HG03139 (cell line): ENCODE measurements around the gene EIF1.
"Not testable (repeated sequence)": the region's sequence is repeated elsewhere in the genome, so short reads cannot be mapped to it uniquely, and the experiment has no call there.

ENCODE experiments used
- ATAC-seq: cut with Tn5 transposase; IDR thresholded peaks from one replicate; pipeline ENCODE4 v1.9.1; 2021; ENCODE audit not compliant: unreplicated experiment

EIF1 gene

DNA sequence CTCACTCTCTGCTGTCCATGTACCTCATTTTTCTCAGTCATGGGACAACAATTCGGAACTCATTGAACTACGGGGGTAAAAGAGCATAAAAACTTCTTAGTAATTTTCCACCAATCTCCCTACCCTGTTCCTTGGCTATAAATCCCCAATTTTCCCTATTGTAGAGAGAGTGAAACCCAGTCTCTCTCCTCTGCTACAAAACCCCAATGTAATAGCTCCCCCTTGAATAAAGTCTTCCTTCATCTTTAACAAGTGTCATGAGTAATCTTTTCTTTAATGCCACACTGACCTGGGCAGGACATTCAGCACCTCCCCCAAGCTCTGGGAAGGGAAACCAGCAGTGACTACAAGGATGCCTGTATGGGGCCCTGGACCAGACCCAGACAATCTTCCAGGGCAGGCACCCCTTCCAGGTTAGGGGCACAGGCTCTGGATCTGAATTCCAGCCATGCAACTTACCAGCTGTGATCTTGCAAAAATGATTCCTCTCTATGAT, 10.2 kb upstream of the EIF1 start:
- ATAC-seq, result no peak

DNA sequence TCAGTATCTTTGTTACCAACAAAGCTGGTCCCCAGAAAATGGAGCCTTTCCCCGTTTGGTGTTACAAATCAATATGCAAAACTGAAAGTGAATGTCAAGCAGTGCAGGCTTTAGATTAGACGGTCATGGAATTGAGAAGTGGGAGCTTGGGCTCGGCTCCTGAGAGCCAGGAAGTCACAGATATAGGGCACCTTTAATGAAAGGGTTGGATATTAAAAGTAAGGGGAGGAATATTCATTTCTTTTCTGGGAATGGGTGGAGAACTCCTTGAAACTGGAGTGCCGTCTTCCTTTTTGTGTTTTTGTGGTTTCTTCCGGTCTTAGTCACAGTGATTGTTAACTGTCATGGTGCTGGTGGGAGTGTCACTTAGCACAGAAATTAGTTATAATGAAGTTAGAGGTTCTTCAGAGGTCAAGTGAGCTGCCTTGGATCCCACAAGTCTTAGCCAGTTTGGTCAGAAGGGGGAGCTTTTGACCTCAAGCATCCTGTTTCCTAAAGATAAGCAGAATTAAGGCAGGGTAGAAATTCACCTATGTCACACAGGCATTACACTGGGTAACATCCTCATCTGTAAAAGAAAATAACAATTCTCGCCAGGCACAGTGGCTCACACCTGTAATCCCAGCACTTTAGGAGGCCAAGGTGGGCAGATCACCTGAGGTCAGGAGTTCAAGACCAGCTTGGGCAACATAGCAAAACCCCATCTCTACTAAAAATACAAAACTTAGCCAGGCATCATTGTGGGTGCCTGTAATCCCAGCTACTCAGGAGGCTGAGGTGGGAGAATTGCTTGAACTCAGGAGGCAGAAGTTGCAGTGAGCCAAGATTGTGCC, 9.6 kb upstream of the EIF1 start:
- ATAC-seq, result no peak

GRCh38 chr17:41679740-41680425, 8.8 kb upstream of the EIF1 start:
- ATAC-seq, result no peak

DNA sequence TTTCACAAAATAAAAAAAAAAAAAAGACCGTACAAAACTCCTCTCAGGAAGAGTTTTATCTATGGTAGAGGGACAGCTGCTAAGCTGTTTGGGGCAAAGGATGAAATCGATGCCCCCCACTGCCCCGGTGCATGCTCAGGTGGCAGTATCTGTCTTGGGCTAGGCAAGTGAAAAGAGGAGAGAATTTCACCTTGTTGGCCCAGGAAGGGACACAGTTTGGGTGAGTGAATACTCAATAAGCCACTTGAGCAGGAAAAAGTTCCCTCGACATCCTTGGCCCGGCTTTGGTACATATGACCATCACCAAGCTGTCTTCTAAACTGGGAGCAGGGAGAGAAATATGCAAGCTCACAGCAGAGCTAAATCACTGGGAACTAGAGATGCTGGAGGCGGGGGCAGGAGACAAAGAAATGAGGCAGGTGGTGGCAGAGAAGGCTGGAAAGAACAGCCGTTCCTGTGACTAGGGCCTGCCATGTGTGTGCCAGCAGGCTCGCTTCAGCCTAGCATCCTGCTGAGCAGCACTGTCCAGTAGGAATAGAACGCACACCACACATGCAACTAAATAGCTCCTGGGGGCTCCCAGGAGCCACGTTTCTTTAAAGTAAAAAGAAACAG, 8.2 kb upstream of the EIF1 start:
- no peak for ATAC-seq

GRCh38 chr17:41681776-41682175, 6.9 kb upstream of the EIF1 start:
- no peak for ATAC-seq

GRCh38 chr17:41682631-41683030, 6.1 kb upstream of the EIF1 start:
- ATAC-seq, result no peak

DNA sequence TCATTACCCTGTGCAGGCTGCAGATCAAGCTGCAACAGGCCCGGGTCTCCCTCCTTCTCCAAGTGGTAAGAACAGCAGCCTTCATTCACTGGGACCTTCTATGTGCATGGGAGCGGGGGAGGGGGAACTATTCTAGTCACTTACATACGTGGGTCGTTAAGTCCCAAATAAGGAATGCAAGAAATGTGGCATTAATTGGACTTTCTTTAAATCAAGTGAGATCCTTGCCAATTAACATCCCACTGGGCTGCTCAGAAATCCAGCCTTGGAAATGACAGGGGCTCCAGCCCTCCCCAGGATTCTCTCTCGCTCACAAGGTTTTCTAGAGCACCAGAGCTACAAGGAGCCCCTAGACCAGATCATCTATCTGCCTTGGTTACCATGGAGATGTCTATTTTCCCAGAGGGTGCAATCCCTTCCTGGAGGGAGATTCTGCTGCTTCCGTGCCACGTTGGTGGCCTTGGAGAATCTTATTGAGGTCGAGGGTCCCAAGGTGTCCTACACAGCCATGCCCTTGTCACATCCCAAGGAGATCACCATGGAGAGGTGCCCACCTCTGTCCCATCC, 5.2 kb upstream of the EIF1 start:
- no peak for ATAC-seq

DNA sequence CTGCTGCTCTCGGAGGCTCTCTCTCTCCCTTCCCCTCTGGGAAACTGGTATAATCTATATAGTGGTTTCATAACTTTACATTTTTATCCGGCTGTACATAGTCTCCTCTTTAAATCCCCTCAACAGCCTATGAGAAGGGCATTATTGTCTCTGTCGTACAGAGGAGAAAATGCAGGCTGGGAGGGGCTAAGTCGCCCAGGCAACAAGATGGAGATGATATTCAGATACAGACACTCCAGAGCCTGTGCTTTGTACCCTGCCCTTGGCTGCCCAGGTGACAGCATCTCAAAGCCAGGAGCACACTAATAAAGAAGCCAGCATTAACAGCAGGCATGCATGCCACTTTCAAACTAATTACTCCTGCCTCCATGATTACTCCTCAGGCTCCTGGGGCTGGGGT, 4.7 kb upstream of the EIF1 start:
- no peak for ATAC-seq

GRCh38 chr17:41685753-41686152, 2.9 kb upstream of the EIF1 start:
- ATAC-seq, result not testable (repeated sequence)

GRCh38 chr17:41686281-41686680, 2.4 kb upstream of the EIF1 start:
- ATAC-seq, result no peak

GRCh38 chr17:41687828-41688640, 651 bp upstream of the EIF1 start:
- no peak for ATAC-seq

GRCh38 chr17:41689497-41690299, 1.0 kb downstream of the EIF1 start:
- no peak for ATAC-seq

GRCh38 chr17:41690497-41690896, 1.8 kb downstream of the EIF1 start:
- ATAC-seq, result no peak

- ATAC-seq, result no peak
These were observed 2.5 kb downstream of the EIF1 start for GRCh38 chr17:41691031-41691777.

DNA sequence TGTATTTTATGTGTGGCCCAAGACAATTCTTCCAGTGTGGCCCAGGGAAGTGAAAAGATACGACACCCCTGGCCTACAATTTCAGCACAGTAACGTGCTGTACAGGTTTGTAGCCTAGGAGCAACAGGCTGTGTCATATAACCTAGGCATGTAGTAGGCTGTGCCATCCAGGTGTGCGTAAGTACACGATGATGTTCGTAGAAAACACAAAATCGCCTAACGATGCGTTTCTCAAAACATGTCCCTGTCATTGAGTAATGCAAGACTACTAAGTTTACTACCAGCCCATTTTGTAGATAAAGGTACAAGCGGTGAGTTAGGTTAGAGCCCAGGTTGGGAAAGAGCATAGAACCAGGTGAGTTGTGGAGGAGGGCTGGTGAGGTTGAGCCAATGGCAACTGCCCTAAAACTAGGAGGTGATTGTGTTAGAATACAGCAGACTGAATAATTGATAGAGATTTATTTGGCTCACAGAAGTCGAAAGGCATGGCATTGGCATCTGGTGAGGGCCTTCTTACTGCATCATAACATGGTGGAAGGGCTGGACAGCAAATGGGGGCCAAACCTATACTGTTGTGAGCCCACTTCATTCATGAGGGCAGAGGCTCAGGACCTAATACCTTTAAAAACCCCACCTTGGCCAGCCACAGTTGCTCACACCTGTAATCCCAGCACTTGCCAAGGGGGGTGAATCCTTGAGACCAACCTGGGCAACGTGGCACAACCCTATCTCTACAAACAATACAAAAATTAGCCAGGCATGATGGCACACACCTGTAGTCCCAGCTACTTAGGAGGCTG, 4.2 kb downstream of the EIF1 start:
- no peak for ATAC-seq

DNA sequence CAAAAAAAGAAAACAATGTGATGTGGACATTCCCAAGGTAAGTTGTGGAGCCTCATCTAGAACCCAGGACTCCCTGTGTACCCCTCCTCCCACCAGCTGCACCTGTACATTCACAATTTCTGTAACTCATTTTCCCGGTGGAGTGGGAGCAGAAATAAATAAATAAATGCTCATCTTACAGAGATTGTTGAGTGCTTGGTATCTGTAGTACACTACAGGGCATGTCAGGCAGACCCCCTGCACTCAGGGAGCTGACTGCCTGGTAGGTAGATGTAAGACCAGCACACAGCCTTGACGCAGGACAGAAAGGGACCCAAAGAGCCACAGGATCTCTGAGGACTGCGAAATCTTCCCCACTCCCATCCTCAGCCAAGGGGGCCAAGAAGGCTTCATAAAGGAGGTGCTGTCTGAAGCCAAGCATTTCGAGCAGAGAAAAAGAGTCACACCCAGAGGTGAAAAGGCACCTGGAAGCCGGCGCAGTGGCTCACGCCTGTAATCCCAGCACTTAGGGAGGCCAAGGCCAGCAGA, 6.5 kb downstream of the EIF1 start:
- ATAC-seq, result no peak

DNA sequence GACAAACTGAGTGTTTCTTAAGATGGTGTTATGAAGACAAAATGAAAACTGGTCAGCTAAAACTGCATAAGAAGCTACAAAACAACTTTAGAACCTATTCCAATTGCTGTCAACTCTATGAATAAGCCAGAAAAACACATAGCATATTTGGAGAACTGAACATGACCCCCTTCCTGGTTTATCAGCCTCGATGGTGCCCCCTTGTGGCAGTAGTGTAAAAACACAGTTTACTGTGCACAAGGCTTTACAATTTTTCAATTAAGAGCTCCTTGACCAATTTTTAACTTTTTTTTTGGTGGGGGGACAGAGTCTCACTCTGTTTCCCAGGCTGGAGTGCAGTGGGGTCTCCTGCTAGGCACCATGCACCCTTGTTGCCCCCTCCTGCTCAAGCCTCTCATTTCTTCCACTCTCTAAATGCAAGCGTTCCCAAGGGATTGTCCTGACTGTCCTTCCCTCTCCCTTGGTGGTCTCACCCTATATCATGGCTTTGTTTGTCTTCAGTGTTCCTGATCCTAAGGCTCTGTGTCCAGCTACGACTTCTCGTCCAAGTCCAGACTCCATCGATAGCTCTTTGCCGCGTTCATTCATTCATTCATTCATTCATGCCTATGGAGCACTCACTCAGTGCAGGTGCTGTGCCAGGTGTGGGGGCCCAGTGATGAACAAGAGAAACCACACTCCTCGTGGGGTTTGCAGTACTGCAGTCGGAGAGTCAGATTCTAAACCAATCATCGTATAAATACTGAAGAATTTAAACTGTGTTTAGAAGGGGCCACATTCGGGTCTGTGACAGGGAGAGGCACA, 7.5 kb downstream of the EIF1 start:
- ATAC-seq, result no peak
